H1 (cell line): ENCODE results near the gene MACROD2. TPM values are rescaled to one million over a fixed set of nuclear protein-coding genes. Genes with fewer than 3 reads are reported as not detected.

Source experiments
- CTCF ChIA-PET: fragments of 300-600 bp; sonication (Branson Sonifier 250); formaldehyde crosslinking; loops from one replicate; lab custom pipeline; 2021; ENCODE audit not compliant: partially characterized antibody; lab: Charles Lee
- POLR2A ChIA-PET: fragments of 300-600 bp; sonication (Branson Sonifier 250); formaldehyde crosslinking; loops from one replicate; lab custom pipeline; 2021; ENCODE audit warnings: inconsistent platforms; ENCODE audit not compliant: partially characterized antibody; lab: Charles Lee
- DNase-seq, 2 experiments: peaks; one replicate each; pipeline versions ENCODE4 v3.0.0 to v3.0.0-alpha.2; 2010 to 2022; ENCODE audit warnings: low spot score in 2 of 2, low read depth in 1 of 2, mixed read lengths in 1 of 2
- FAIRE-seq: peaks from 2 replicates; lab custom pipeline; 2011; peaks lifted over from hg19 to GRCh38; lab: Jason Lieb, UNC
- H2AFZ ChIP-seq: 2 replicates; pipeline ENCODE4 v1.8.1; 2012; ENCODE audit warnings: low read length, inconsistent platforms
- H2AK5ac ChIP-seq: 2 replicates; pipeline ENCODE4 v1.6.1; 2013; ENCODE audit warnings: low read depth, low read length
- H2BK120ac ChIP-seq: replicated peaks from 2 replicates; pipeline ENCODE3; 2013; ENCODE audit warnings: low read depth, low read length, inconsistent platforms
- H2BK12ac ChIP-seq: 2 replicates; pipeline ENCODE4 v1.6.1; 2013; ENCODE audit warnings: low read depth, low read length
- H2BK15ac ChIP-seq: 2 replicates; pipeline ENCODE4 v1.6.1; 2013; ENCODE audit warnings: low read length
- H2BK20ac ChIP-seq: 2 replicates; pipeline ENCODE4 v1.6.1; 2013; ENCODE audit warnings: low read length
- H2BK5ac ChIP-seq: 2 replicates; pipeline ENCODE4 v1.6.1; 2013; ENCODE audit warnings: low read depth, low read length
- H3K14ac ChIP-seq: 2 replicates; pipeline ENCODE4 v1.6.1; 2013; ENCODE audit warnings: inconsistent platforms; ENCODE audit not compliant: insufficient read length
- H3K18ac ChIP-seq: 2 replicates; pipeline ENCODE4 v1.6.1; 2013; ENCODE audit warnings: low read length; ENCODE audit errors: extremely low read depth
- H3K23ac ChIP-seq: 2 replicates; pipeline ENCODE4 v1.6.1; 2013; ENCODE audit warnings: inconsistent platforms; ENCODE audit not compliant: insufficient read length
- H3K23me2 ChIP-seq: 2 replicates; pipeline ENCODE4 v1.6.1; 2013; ENCODE audit warnings: low read depth, low read length
- H3K27ac ChIP-seq: 2 replicates; pipeline ENCODE4 v1.6.1; 2011; ENCODE audit warnings: low read depth, low read length, inconsistent platforms
- H3K27me3 ChIP-seq, 4 experiments: replicated peaks in 1 of 4; 1 replicate in 1 of 4; 2 replicates in 3 of 4; pipeline versions ENCODE4 v1.6.1 to v1.8.1; 2011 to 2013; ENCODE audit warnings: low read length in 3 of 4, mild to moderate bottlenecking in 3 of 4, inconsistent platforms in 2 of 4, mixed read lengths in 2 of 4, moderate library complexity in 1 of 4; ENCODE audit not compliant: control insufficient read depth in 3 of 4, insufficient read depth in 3 of 4; ENCODE audit errors: extremely low read depth in 1 of 4
- H3K36me3 ChIP-seq, 4 experiments: 2 replicates each; pipeline versions ENCODE4 v1.6.1 to v1.8.1; 2011 to 2013; ENCODE audit warnings: mild to moderate bottlenecking in 4 of 4, low read length in 3 of 4, moderate library complexity in 2 of 4, control low read depth in 1 of 4, inconsistent platforms in 1 of 4; ENCODE audit not compliant: insufficient read depth in 4 of 4, control insufficient read depth in 2 of 4
- H3K4ac ChIP-seq: replicated peaks from 2 replicates; pipeline ENCODE3; 2013; ENCODE audit warnings: low read length, low read depth, mixed read lengths, inconsistent platforms; ENCODE audit not compliant: insufficient read length
- H3K4me1 ChIP-seq, 4 experiments: replicated peaks in 1 of 4; 1 replicate in 1 of 4; 2 replicates in 3 of 4; pipeline versions ENCODE4 v1.6.1 to v1.8.1; 2011 to 2013; ENCODE audit warnings: low read length in 3 of 4, inconsistent platforms in 2 of 4, mixed read lengths in 1 of 4; ENCODE audit not compliant: insufficient read depth in 4 of 4, control insufficient read depth in 3 of 4
- H3K4me2 ChIP-seq, 2 experiments: 2 replicates each; pipeline versions ENCODE4 v1.6.1 to v1.8.1; 2011 to 2013; ENCODE audit warnings: low read depth in 2 of 2, low read length in 2 of 2, control low read depth in 1 of 2, inconsistent platforms in 1 of 2, mild to moderate bottlenecking in 1 of 2; ENCODE audit not compliant: insufficient read depth in 1 of 2
- H3K4me3 ChIP-seq, 4 experiments: fragments of 200-600, 300-600 bp in 1 of 4; sonication (generic), shearing (Covaris generic), sonication (Bioruptor Twin) in 1 of 4; 2 replicates each; pipeline versions ENCODE4 v1.5.1 to v1.8.1; 2011 to 2016; ENCODE audit warnings: low read length in 4 of 4, low read depth in 3 of 4, control low read depth in 2 of 4, inconsistent platforms in 2 of 4, mild to moderate bottlenecking in 2 of 4, mixed read lengths in 1 of 4, moderate library complexity in 1 of 4; ENCODE audit not compliant: insufficient read depth in 2 of 4; ENCODE audit errors: extremely low read depth in 1 of 4
- H3K56ac ChIP-seq: replicated peaks from 2 replicates; pipeline ENCODE3; 2013; ENCODE audit warnings: low read depth, mild to moderate bottlenecking, mixed read lengths, low read length, inconsistent platforms; ENCODE audit not compliant: insufficient read length
- H3K79me1 ChIP-seq: 2 replicates; pipeline ENCODE4 v1.6.1; 2013; ENCODE audit warnings: low read depth, low read length, control low read depth
- H3K79me2 ChIP-seq, 2 experiments: 2 replicates each; pipeline versions ENCODE4 v1.6.1 to v1.8.1; 2012 to 2013; ENCODE audit warnings: low read length in 2 of 2, mild to moderate bottlenecking in 2 of 2, inconsistent platforms in 1 of 2; ENCODE audit not compliant: insufficient read depth in 2 of 2, control insufficient read depth in 1 of 2
- H3K9ac ChIP-seq, 4 experiments: replicated peaks in 1 of 4; 1 replicate in 1 of 4; 2 replicates in 3 of 4; pipeline versions ENCODE4 v1.6.1 to v1.8.1; 2011 to 2013; ENCODE audit warnings: low read depth in 3 of 4, low read length in 3 of 4, control low read depth in 2 of 4, mild to moderate bottlenecking in 2 of 4, moderate library complexity in 2 of 4, inconsistent platforms in 1 of 4; ENCODE audit errors: extremely low read depth in 1 of 4
- H3K9me3 ChIP-seq, 2 experiments: 2 replicates each; pipeline versions ENCODE4 v1.6.1 to v1.8.1; 2012 to 2013; ENCODE audit warnings: mild to moderate bottlenecking in 2 of 2, moderate library complexity in 2 of 2, control low read depth in 1 of 2, inconsistent platforms in 1 of 2, low read depth in 1 of 2, low read length in 1 of 2, mixed read lengths in 1 of 2; ENCODE audit not compliant: insufficient read depth in 2 of 2
- H4K20me1 ChIP-seq, 2 experiments: replicated peaks in 1 of 2; 2 replicates each; pipeline versions ENCODE3 to v1.8.1; 2011 to 2013; ENCODE audit warnings: inconsistent platforms in 2 of 2, low read length in 2 of 2, mild to moderate bottlenecking in 1 of 2; ENCODE audit not compliant: insufficient read depth in 2 of 2, control insufficient read depth in 1 of 2
- H4K5ac ChIP-seq: 2 replicates; pipeline ENCODE4 v1.6.1; 2013; ENCODE audit warnings: low read length, low read depth, mixed read lengths, inconsistent platforms; ENCODE audit not compliant: insufficient read length
- H4K8ac ChIP-seq: 2 replicates; pipeline ENCODE4 v1.8.0; 2013; ENCODE audit warnings: mild to moderate bottlenecking, moderate library complexity, low read length, inconsistent platforms; ENCODE audit not compliant: insufficient read depth; ENCODE audit errors: extremely low read depth
- H4K91ac ChIP-seq: replicated peaks from 2 replicates; pipeline ENCODE3; 2013; ENCODE audit warnings: low read length, mixed read lengths, inconsistent platforms; ENCODE audit not compliant: insufficient read length
- CBX8 ChIP-seq: fragments of 300-800, 300-1000 bp; sonication (generic); IDR thresholded peaks from 2 replicates; pipeline ENCODE4 v1.7.1; 2016; ENCODE audit warnings: low read depth, low read length, borderline replicate concordance
- CEBPB ChIP-seq: IDR thresholded peaks from 2 replicates; pipeline ENCODE4 v1.6.1; 2012; ENCODE audit warnings: low read depth, low read length
- FOSL1 ChIP-seq: IDR thresholded peaks from 2 replicates; pipeline ENCODE4 v1.6.1; 2011; ENCODE audit warnings: mild to moderate bottlenecking, low read depth, low read length, moderate library complexity; ENCODE audit not compliant: insufficient read depth
- GABPA ChIP-seq: IDR thresholded peaks from 2 replicates; pipeline ENCODE4 v1.6.1; 2011; ENCODE audit warnings: mild to moderate bottlenecking, low read length, moderate library complexity, borderline replicate concordance; ENCODE audit not compliant: insufficient read depth
- GTF2F1 ChIP-seq: IDR thresholded peaks from 2 replicates; pipeline ENCODE4 v1.6.1; 2012; ENCODE audit warnings: low read depth, low read length, improper control_type of control experiment, borderline replicate concordance
- HDAC2 ChIP-seq, 2 experiments: fragments of 300-600 bp in 1 of 2; sonication (generic) in 1 of 2; IDR thresholded peaks; 2 replicates each; pipeline ENCODE4 v1.6.1; 2011 to 2012; ENCODE audit warnings: low read depth in 2 of 2, low read length in 2 of 2, mild to moderate bottlenecking in 2 of 2, moderate library complexity in 2 of 2, borderline replicate concordance in 1 of 2, inconsistent platforms in 1 of 2
- MAFK ChIP-seq: IDR thresholded peaks from 2 replicates; pipeline ENCODE4 v1.6.1; 2012; ENCODE audit warnings: low read depth, mild to moderate bottlenecking, improper control_type of control experiment, low read length
- PHF8 ChIP-seq: fragments of 200-600 bp; sonication (generic); conservative IDR thresholded peaks from 2 replicates; pipeline ENCODE4 v1.7.1; 2012; ENCODE audit warnings: low read depth, mild to moderate bottlenecking, inconsistent platforms, low read length, moderate library complexity
- RXRA ChIP-seq: IDR thresholded peaks from 2 replicates; pipeline ENCODE4 v1.6.1; 2011; ENCODE audit warnings: low read depth, mild to moderate bottlenecking, low read length, moderate library complexity; ENCODE audit not compliant: insufficient read depth
- SIX5 ChIP-seq: IDR thresholded peaks from 2 replicates; pipeline ENCODE4 v1.6.1; 2011; ENCODE audit warnings: mild to moderate bottlenecking, low read depth, low read length
- TBP ChIP-seq: IDR thresholded peaks from 2 replicates; pipeline ENCODE4 v1.6.1; 2011; ENCODE audit warnings: low read depth, low read length, improper control_type of control experiment
- TCF12 ChIP-seq: IDR thresholded peaks from 2 replicates; pipeline ENCODE4 v1.6.1; 2011; ENCODE audit warnings: low read depth, mild to moderate bottlenecking, low read length
- WGBS, 2 experiments: shearing (Covaris generic) in 1 of 2; methylation state at CpG; one replicate each; pipeline versions ENCODE4 v1.1.6 to v1.1.7; 2013 to 2015; ENCODE audit warnings: low lambda C conversion rate in 2 of 2, mixed read lengths in 2 of 2, inconsistent platforms in 1 of 2, low coverage in 1 of 2, missing lambda C conversion rate in 1 of 2; ENCODE audit not compliant: insufficient replicate concordance in 2 of 2, insufficient coverage in 1 of 2, insufficient read length in 1 of 2; ENCODE audit errors: extremely low coverage in 1 of 2, missing lambda C conversion rate in 1 of 2; 5-methylcytosine and 5-hydroxymethylcytosine counted together
- polyA plus RNA-seq, 7 experiments: library from polyadenylated mRNA; depleted of rRNA in 3 of 7; stranded (reverse) in 5 of 7; unstranded in 2 of 7; fragments of >200 nt in 5 of 7; fragments of 200-250 nt in 2 of 7; gene quantifications; 1 replicate in 5 of 7; 2 replicates in 1 of 7; 4 replicates in 1 of 7; pipeline versions ENCODE4 v1.2.1 to v1.2.3, GENCODE V29; 2011 to 2013; ENCODE audit warnings: missing spikeins in 2 of 7, mixed read lengths in 2 of 7
- total RNA-seq: library from RNA; stranded (reverse); fragmentation: NEBNext Ultra II Directional; extraction: Animal tissue kit (Norgen Biotek cat#: 25700); gene quantifications from 2 replicates; pipeline ENCODE4 v1.2.1, GENCODE V29; 2021
- TF ChIP-seq, protein P1 (sequence below): IDR thresholded peaks from 2 replicates; pipeline ENCODE4 v1.6.1; 2012; ENCODE audit warnings: inconsistent platforms
- TF ChIP-seq, protein P2 (sequence below): IDR thresholded peaks from 2 replicates; pipeline ENCODE4 v1.6.1; 2012; ENCODE audit warnings: inconsistent platforms

The MACROD2 gene
- total and polyA plus RNA-seq, 2 of the 8 experiments (the other 6 are each of a cell fraction or from before 2014, with no cell fraction given), result 0.70 to 3.9 TPM

DNA sequence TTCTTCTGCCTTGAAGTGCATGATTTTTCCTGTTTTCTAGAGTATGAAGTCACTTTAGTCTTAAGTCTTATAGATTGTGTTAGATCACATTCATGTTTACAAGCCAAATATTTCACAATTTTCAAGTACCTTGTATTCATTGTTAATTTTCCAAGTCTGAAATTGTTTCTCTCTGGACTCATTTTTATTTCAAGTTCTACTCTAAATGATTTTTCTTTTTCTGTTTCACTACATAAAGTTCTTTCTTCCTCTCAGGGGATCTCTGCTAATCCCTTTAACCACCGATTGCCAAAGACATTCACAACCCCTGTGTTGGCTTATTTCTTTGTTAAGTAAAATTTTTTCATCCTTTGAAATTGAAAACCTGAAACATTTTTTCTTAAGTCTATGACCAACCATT is 1772.3 kb downstream of the MACROD2 start:
- FAIRE-seq (no peak), DNase-seq (no peak)
- Histone ChIP-seq H3K79me2 (no peaks in the 10 kb centered on the region), H4K20me1 (no peaks in the 10 kb centered on the region), H2BK15ac (no peak overlapping the region), H4K8ac (no peak overlapping the region), H2BK5ac (no peak overlapping the region), H3K23ac (no peak overlapping the region), H3K4ac (no peak overlapping the region), H3K4me2 (no peak overlapping the region), H3K56ac (no peak overlapping the region), H3K36me3 (no peaks in the 10 kb centered on the region), H3K14ac (no peak overlapping the region), H2BK120ac (no peak overlapping the region), H4K91ac (no peak overlapping the region), H3K27me3 (no peaks in the 10 kb centered on the region), H2AK5ac (no peak overlapping the region), H3K18ac (no peak overlapping the region), H4K5ac (no peak overlapping the region), H3K9ac (no peak overlapping the region), H2BK20ac (no peak overlapping the region), H3K4me3 (no peak overlapping the region), H3K79me1 (no peaks in the 10 kb centered on the region), H2AFZ (no peak overlapping the region), H3K4me1 (peaks cover 0 to 2% (median 0%) of the 10 kb centered on the region in 4 experiments; a peak in 1 of 7 replicates), H3K27ac (no peak overlapping the region), H3K23me2 (no peaks in the 10 kb centered on the region; the same call in 1 of the 2 replicates), H3K9me3 (no peaks in the 10 kb centered on the region), H2BK12ac (no peak overlapping the region)
- ChIA-PET POLR2A (no interaction called here), CTCF (interaction anchor here (0.6 kb wide), 1 partner anchor 27 kb away, joined by 3 read pairs; no protein-coding TSS in a partner anchor)
- TF ChIP-seq TCF12 (no peak), CBX8 (no peak), HDAC2 (IDR thresholded peaks at IDR 0.05; ENCODE audit: borderline replicate concordance in 1 of 2, low read depth in 2 of 2, low read length in 2 of 2) (no peak), CEBPB (no peak), GABPA (no peak), MAFK (no peak), RXRA (no peak), FOSL1 (no peak), PHF8 (no peak), SIX5 (no peak), GTF2F1 (no peak), TBP (no peak)
- TF ChIP-seq, protein P1, sequence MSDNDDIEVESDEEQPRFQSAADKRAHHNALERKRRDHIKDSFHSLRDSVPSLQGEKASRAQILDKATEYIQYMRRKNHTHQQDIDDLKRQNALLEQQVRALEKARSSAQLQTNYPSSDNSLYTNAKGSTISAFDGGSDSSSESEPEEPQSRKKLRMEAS, result no peak
- TF ChIP-seq, protein P2, sequence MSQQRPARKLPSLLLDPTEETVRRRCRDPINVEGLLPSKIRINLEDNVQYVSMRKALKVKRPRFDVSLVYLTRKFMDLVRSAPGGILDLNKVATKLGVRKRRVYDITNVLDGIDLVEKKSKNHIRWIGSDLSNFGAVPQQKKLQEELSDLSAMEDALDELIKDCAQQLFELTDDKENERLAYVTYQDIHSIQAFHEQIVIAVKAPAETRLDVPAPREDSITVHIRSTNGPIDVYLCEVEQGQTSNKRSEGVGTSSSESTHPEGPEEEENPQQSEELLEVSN, result no peak
- 78% methylated on average over 1 of the region's 1 CpG; no CpG with 5 or more reads in 1 of the 2 experiments for WGBS, 2 experiments
